ENCODE data around the gene PLCH1. TPM values are rescaled to one million over a fixed set of nuclear protein-coding genes. Genes with fewer than 3 reads are reported as not detected.

The PLCH1 gene
- total RNA-seq, 4 donors from 2014 or later: 1.4 to 7.0 (median 2.0) TPM

- WGBS, 2 donors: 92 to 98% methylated on average over 1 of the region's 1 CpG
- Histone ChIP-seq H3K27me3 (no peaks in the 10 kb centered on the region), H3K36me3 (no peaks in the 10 kb centered on the region), H3K27ac (no peak overlapping the region), H3K4me1 (peaks cover 0 to 34% (median 0%) of the 10 kb centered on the region in 4 donors), H3K4me3 (no peak overlapping the region), H3K9me3 (no peaks in the 10 kb centered on the region)
- TF ChIP-seq EP300 (IDR thresholded peaks at IDR 0.05): no peak
- TF ChIP-seq CTCF (IDR thresholded peaks at IDR 0.05): no peak
- TF ChIP-seq POLR2A (IDR thresholded peaks at IDR 0.05): no peak
- no peak for DNase-seq (ENCODE audit: low spot score in 2 of 2)
Measured at GRCh38 chr3:155372281-155372680, 372.6 kb downstream of the PLCH1 start.

GRCh38 chr3:155370764-155371503 lies 373.9 kb downstream of the PLCH1 start:
- 86 to 92% methylated on average over 4 of the region's 4 CpGs for WGBS, 2 donors
- no peaks in the 10 kb centered on the region for H3K36me3 ChIP-seq
- peak overlapping the region in 3 of 4 donors; percentile 4 to 46 (median 24) for H3K27ac ChIP-seq
- no peak for DNase-seq (ENCODE audit: low spot score in 2 of 2)
- no peak overlapping the region for H3K4me3 ChIP-seq
- no peaks in the 10 kb centered on the region for H3K9me3 ChIP-seq
- TF ChIP-seq CTCF (IDR thresholded peaks at IDR 0.05) (no peak), EP300 (IDR thresholded peaks at IDR 0.05) (no peak), POLR2A (IDR thresholded peaks at IDR 0.05) (no peak)
- H3K27me3 ChIP-seq: no peaks in the 10 kb centered on the region
- peaks cover 0 to 34% (median 0%) of the 10 kb centered on the region in 4 donors for H3K4me1 ChIP-seq

GRCh38 chr3:155370198-155370597 lies 374.7 kb downstream of the PLCH1 start:
- H3K9me3 ChIP-seq: peaks cover 0 to 5% (median 2%) of the 10 kb centered on the region in 4 donors
- peak; percentile 19 to 22 for DNase-seq (ENCODE audit: low spot score in 2 of 2)
- no peaks in the 10 kb centered on the region for H3K27me3 ChIP-seq
- peak overlapping the region in 3 of 4 donors; percentile 4 to 46 (median 24) for H3K27ac ChIP-seq
- TF ChIP-seq CTCF (IDR thresholded peaks at IDR 0.05) (peak in 1 of 5 experiments; percentile 41), EP300 (IDR thresholded peaks at IDR 0.05) (peak in 1 of 2 donors; percentile 59), POLR2A (IDR thresholded peaks at IDR 0.05) (no peak)
- no peaks in the 10 kb centered on the region for H3K36me3 ChIP-seq
- peaks cover 0 to 34% (median 0%) of the 10 kb centered on the region in 4 donors for H3K4me1 ChIP-seq
- H3K4me3 ChIP-seq: no peak overlapping the region

GRCh38 chr3:155369735-155370134 lies 375.1 kb downstream of the PLCH1 start:
- H3K27me3 ChIP-seq: no peaks in the 10 kb centered on the region
- 57 to 67% methylated on average over 3 of the region's 3 CpGs for WGBS, 2 donors
- TF ChIP-seq POLR2A (IDR thresholded peaks at IDR 0.05): no peak
- TF ChIP-seq CTCF (IDR thresholded peaks at IDR 0.05): no peak
- TF ChIP-seq EP300 (IDR thresholded peaks at IDR 0.05): no peak
- H3K27ac ChIP-seq: peak overlapping the region in 2 of 4 donors; percentile 4 to 46
- H3K4me3 ChIP-seq: no peak overlapping the region
- H3K36me3 ChIP-seq: no peaks in the 10 kb centered on the region
- no peak for DNase-seq (ENCODE audit: low spot score in 2 of 2)
- peaks cover 0 to 10% (median 2%) of the 10 kb centered on the region in 4 donors for H3K9me3 ChIP-seq
- H3K4me1 ChIP-seq: peaks cover 0 to 34% (median 0%) of the 10 kb centered on the region in 4 donors

DNA sequence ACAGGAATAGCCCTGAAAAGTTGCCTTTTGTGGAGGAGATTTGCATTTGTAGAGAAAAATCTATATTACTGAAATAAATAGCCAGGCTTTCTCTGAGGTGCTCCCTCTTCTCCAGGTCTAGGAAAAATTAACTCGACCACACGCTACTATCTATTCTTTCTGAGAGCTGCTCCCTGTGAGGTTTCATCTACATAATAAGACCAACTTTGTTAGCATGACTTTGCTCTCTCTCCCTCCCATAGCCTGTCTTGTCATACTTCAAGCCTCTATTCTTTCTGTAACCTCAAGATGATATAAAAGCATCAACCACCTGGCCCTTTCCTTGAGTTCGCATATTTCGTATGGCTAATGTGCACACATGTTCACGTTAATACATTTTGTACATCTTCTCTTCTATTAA lies 375.6 kb downstream of the PLCH1 start:
- Histone ChIP-seq H3K36me3 (no peaks in the 10 kb centered on the region), H3K27me3 (no peaks in the 10 kb centered on the region), H3K4me3 (no peak overlapping the region), H3K4me1 (peaks cover 0 to 34% (median 0%) of the 10 kb centered on the region in 4 donors), H3K9me3 (peaks cover 0 to 14% (median 2%) of the 10 kb centered on the region in 4 donors), H3K27ac (no peak overlapping the region)
- WGBS, 2 donors: 91 to 96% methylated on average over 5 of the region's 5 CpGs
- TF ChIP-seq POLR2A (IDR thresholded peaks at IDR 0.05): no peak
- DNase-seq (ENCODE audit: low spot score in 2 of 2): no peak

Data from tibial nerve (tissue), 4 donors.